GM12878 (cell line): ENCODE measurements around the gene F2RL3. TPM values are rescaled to one million over a fixed set of nuclear protein-coding genes. Genes with fewer than 3 reads are reported as not detected.

Experiments used
- BCL3 ChIP-seq: IDR thresholded peaks from 2 replicates; pipeline ENCODE4 v1.6.1; 2011; ENCODE audit warnings: borderline replicate concordance, low read depth, mild to moderate bottlenecking, moderate library complexity, low read length; ENCODE audit not compliant: insufficient read depth, poor library complexity, severe bottlenecking
- CHD4 ChIP-seq: fragments of 200-600 bp; sonication (generic); IDR thresholded peaks from 2 replicates; pipeline ENCODE4 v1.6.1; 2016; ENCODE audit warnings: mild to moderate bottlenecking
- FOS ChIP-seq: IDR thresholded peaks from 3 replicates; pipeline ENCODE4 v1.6.1; 2011; ENCODE audit warnings: borderline replicate concordance; ENCODE audit not compliant: insufficient read length; ENCODE audit errors: extremely low read depth
- GABPA ChIP-seq: IDR thresholded peaks from 2 replicates; pipeline ENCODE4 v1.6.1; 2014; ENCODE audit warnings: antibody characterized with exemption, low read depth, mild to moderate bottlenecking, inconsistent platforms
- GATAD2B ChIP-seq: fragments of 450-650 bp; conservative IDR thresholded peaks from 2 replicates; pipeline ENCODE4 v1.6.1; 2017; ENCODE audit warnings: low read depth, mild to moderate bottlenecking, moderate library complexity
- HDGF ChIP-seq: fragments of 450-650 bp; IDR thresholded peaks from 2 replicates; pipeline ENCODE4 v1.6.1; 2016; ENCODE audit warnings: antibody characterized with exemption
- HSF1 ChIP-seq: fragments of 150-350 bp; IDR thresholded peaks from 2 replicates; pipeline ENCODE4 v1.6.1; 2014; ENCODE audit warnings: mild to moderate bottlenecking, low read depth, low read length
- JUNB ChIP-seq: IDR thresholded peaks from 2 replicates; pipeline ENCODE4 v1.6.1; 2016; ENCODE audit warnings: antibody characterized with exemption, mild to moderate bottlenecking
- PRDM15 ChIP-seq: fragments of 450-650 bp; formaldehyde crosslinking; IDR thresholded peaks from 2 replicates; pipeline ENCODE4 v1.4.0; 2020; ENCODE audit warnings: mild to moderate bottlenecking, moderate library complexity
- RELB ChIP-seq: fragments of 450-650 bp; IDR thresholded peaks from 2 replicates; pipeline ENCODE4 v1.6.1; 2017; ENCODE audit warnings: low read depth, mild to moderate bottlenecking, moderate library complexity
- TARDBP ChIP-seq: IDR thresholded peaks from 2 replicates; pipeline ENCODE4 v1.6.1; 2016; ENCODE audit warnings: borderline replicate concordance
- USF2 ChIP-seq: IDR thresholded peaks from 2 replicates; pipeline ENCODE4 v1.6.1; 2011; ENCODE audit warnings: low read depth, low read length, improper control_type of control experiment, borderline replicate concordance
- ZNF274 ChIP-seq: IDR thresholded peaks from one replicate; pipeline ENCODE4 v1.8.0; 2011; ENCODE audit not compliant: insufficient read length, insufficient read depth
- polyA plus RNA-seq, 11 experiments: library from polyadenylated mRNA; depleted of rRNA in 4 of 11; unstranded in 6 of 11; stranded (reverse) in 5 of 11; fragments of >200 nt; fragmentation: Nextera tagmentation in 4 of 11; fragmentation: Illumina TruSeq in 1 of 11; extraction: Ambion mirVana in 4 of 11; extraction: Trizol in 1 of 11; gene quantifications; 1 replicate in 1 of 11; 2 replicates in 10 of 11; pipeline versions ENCODE4 v1.2.1 to v1.2.3, GENCODE V29; 2011 to 2016; ENCODE audit warnings: inconsistent platforms in 2 of 11, missing spikeins in 2 of 11, low read depth in 1 of 11
- total RNA-seq, 4 experiments: library from RNA; depleted of rRNA in 3 of 4; stranded (reverse); fragments of >200 nt in 3 of 4; fragmentation: Illumina TruSeq in 1 of 4; extraction: Trizol in 1 of 4; gene quantifications; 2 replicates each; pipeline versions ENCODE4 v1.2.1 to v1.2.3, GENCODE V29; 2013 to 2021

F2RL3 gene
- total and polyA plus RNA-seq, 10 of the 15 experiments (the other 5 are each of a cell fraction or from before 2014, with no cell fraction given): 0.01 to 1.2 (median 0.29) TPM

GRCh38 chr19:16846901-16847300, 41.9 kb upstream of the F2RL3 start (continued):
- TF ChIP-seq PRDM15 (CRISPR knock-in tag) (no peak), GATAD2B (no peak), TARDBP (no peak), JUNB (no peak), HDGF (no peak), GABPA (no peak), CHD4 (no peak), FOS (no peak), BCL3 (no peak), RELB (no peak), USF2 (no peak), ZNF274 (no peak), HSF1 (no peak)
- TF ChIP-seq, all 136 proteins: peak for 0
